HK-2 (cell line): ENCODE measurements around the gene APEX1.
"Not testable (repeated sequence)": the region's sequence is repeated elsewhere in the genome, so short reads cannot be mapped to it uniquely, and the experiment has no call there.

Source experiments
- DNase-seq: peaks from one replicate; pipeline ENCODE4 v3.0.0-alpha.2; 2018; ENCODE audit not compliant: unreplicated experiment

Gene APEX1

GRCh38 chr14:20472536-20473169 lies 17.6 kb downstream of the APEX1 start:
- no peak for DNase-seq

GRCh38 chr14:20476776-20477175 lies 21.8 kb downstream of the APEX1 start:
- no peak for DNase-seq

- no peak for DNase-seq
Measured at GRCh38 chr14:20477211-20477876, 22.3 kb downstream of the APEX1 start.

GRCh38 chr14:20478894-20479293 lies 23.9 kb downstream of the APEX1 start:
- DNase-seq = no peak

GRCh38 chr14:20482382-20482781 lies 27.4 kb downstream of the APEX1 start:
- no peak for DNase-seq

GRCh38 chr14:20485900-20486299 lies 30.9 kb downstream of the APEX1 start:
- no peak for DNase-seq

- DNase-seq = no peak
Measured at GRCh38 chr14:20486684-20487395, 31.8 kb downstream of the APEX1 start.

- DNase-seq = no peak
Measured at GRCh38 chr14:20487396-20487725, 32.3 kb downstream of the APEX1 start.

- DNase-seq = no peak
Measured at GRCh38 chr14:20489093-20489994, 34.3 kb downstream of the APEX1 start.

GRCh38 chr14:20490563-20490962 lies 35.5 kb downstream of the APEX1 start:
- no peak for DNase-seq

GRCh38 chr14:20492486-20492885 lies 37.5 kb downstream of the APEX1 start:
- no peak for DNase-seq

GRCh38 chr14:20493634-20494033 lies 38.6 kb downstream of the APEX1 start:
- no peak for DNase-seq

- no peak for DNase-seq
Measured at GRCh38 chr14:20494935-20495766, 40.1 kb downstream of the APEX1 start.

- no peak for DNase-seq
Measured at GRCh38 chr14:20498622-20499021, 43.6 kb downstream of the APEX1 start.

GRCh38 chr14:20499108-20499507 lies 44.1 kb downstream of the APEX1 start:
- no peak for DNase-seq

- no peak for DNase-seq
Measured at GRCh38 chr14:20499881-20500280, 44.9 kb downstream of the APEX1 start.

- DNase-seq = no peak
Measured at GRCh38 chr14:20501346-20501745, 46.3 kb downstream of the APEX1 start.

- DNase-seq = no peak
Measured at GRCh38 chr14:20503898-20504297, 48.9 kb downstream of the APEX1 start.

GRCh38 chr14:20506276-20506675 lies 51.2 kb downstream of the APEX1 start:
- not testable (repeated sequence) for DNase-seq

- DNase-seq = not testable (repeated sequence)
Measured at GRCh38 chr14:20506752-20507151, 51.7 kb downstream of the APEX1 start.
